Measurements from ENCODE around the gene FOXI1.
A peak's percentile ranks its signal among the peaks of the same experiment; 100 is the strongest.
"Not testable (repeated sequence)": the region's sequence is repeated elsewhere in the genome, so short reads cannot be mapped to it uniquely, and the experiment has no call there.

Gene FOXI1

GRCh38 chr5:170094329-170094728, 11.4 kb upstream of the FOXI1 start:
- DNase-seq = not testable (repeated sequence)

- no peak for DNase-seq
These were observed 10.1 kb upstream of the FOXI1 start for GRCh38 chr5:170095646-170096045.

- no peak for DNase-seq
These were observed 7.8 kb upstream of the FOXI1 start for GRCh38 chr5:170097934-170098333.

- DNase-seq = peak; percentile 51
These were observed 5.4 kb upstream of the FOXI1 start for GRCh38 chr5:170100066-170100943.

GRCh38 chr5:170103447-170103846, 2.2 kb upstream of the FOXI1 start:
- DNase-seq = no peak

- DNase-seq = no peak
These were observed 1.4 kb upstream of the FOXI1 start for GRCh38 chr5:170104299-170104698.

- DNase-seq = no peak
These were observed 987 bp upstream of the FOXI1 start for GRCh38 chr5:170104710-170105109.

GRCh38 chr5:170107674-170108073, 2.0 kb downstream of the FOXI1 start:
- DNase-seq = no peak

GRCh38 chr5:170108266-170108785, 2.6 kb downstream of the FOXI1 start:
- no peak for DNase-seq

- DNase-seq = no peak
These were observed 3.6 kb downstream of the FOXI1 start for GRCh38 chr5:170109059-170110031.

- no peak for DNase-seq
These were observed 4.8 kb downstream of the FOXI1 start for GRCh38 chr5:170110403-170111087.

GRCh38 chr5:170111088-170111785, 5.5 kb downstream of the FOXI1 start:
- no peak for DNase-seq

- DNase-seq = no peak
These were observed 7.3 kb downstream of the FOXI1 start for GRCh38 chr5:170112876-170113521.

GRCh38 chr5:170113522-170113900, 7.8 kb downstream of the FOXI1 start:
- DNase-seq = no peak

- DNase-seq = no peak
These were observed 8.6 kb downstream of the FOXI1 start for GRCh38 chr5:170114271-170114670.

- no peak for DNase-seq
These were observed 10.2 kb downstream of the FOXI1 start for GRCh38 chr5:170115925-170116324.

GRCh38 chr5:170117736-170118135, 12.0 kb downstream of the FOXI1 start:
- DNase-seq = no peak

GRCh38 chr5:170120576-170120975, 14.9 kb downstream of the FOXI1 start:
- no peak for DNase-seq

GRCh38 chr5:170121321-170121720, 15.6 kb downstream of the FOXI1 start:
- no peak for DNase-seq

- DNase-seq = no peak
These were observed 20.4 kb downstream of the FOXI1 start for GRCh38 chr5:170126061-170126460.

- no peak for DNase-seq
These were observed 20.9 kb downstream of the FOXI1 start for GRCh38 chr5:170126626-170127025.

GRCh38 chr5:170131235-170131634, 25.5 kb downstream of the FOXI1 start:
- DNase-seq = no peak

Data from activated CD4-positive, alpha-beta T cell treated with anti-CD3 and anti-CD28 coated beads for 1 hour (primary cell).